T-helper 2 cell (primary cell): ENCODE results near the gene EPG5.
A peak's percentile ranks its signal among the peaks of the same experiment; 100 is the strongest.

ENCODE experiments used
- DNase-seq, 5 experiments: peaks; one replicate each; pipeline versions ENCODE4 v3.0.0 to v3.0.0-alpha.2; 2012 to 2022

The EPG5 gene

DNA sequence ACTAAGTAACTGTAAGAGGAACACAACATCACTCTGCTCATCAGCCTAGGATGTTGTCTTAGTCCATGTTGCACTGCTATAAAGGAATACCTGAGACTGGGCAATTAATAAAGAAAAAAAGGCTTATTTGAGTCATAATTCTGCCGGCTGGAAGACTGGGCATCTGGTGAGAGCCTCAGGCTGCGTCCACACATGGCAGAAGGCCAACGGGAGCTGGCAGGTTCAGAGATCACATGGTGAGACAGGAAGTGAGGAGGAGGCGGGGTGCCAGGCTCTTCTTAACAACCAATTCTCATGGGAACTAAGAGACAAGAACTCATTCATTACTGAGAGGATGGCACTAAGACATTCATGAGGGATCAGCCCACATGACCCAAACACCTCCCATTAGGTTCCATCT is 46.8 kb downstream of the EPG5 start:
- DNase-seq, result no peak

DNA sequence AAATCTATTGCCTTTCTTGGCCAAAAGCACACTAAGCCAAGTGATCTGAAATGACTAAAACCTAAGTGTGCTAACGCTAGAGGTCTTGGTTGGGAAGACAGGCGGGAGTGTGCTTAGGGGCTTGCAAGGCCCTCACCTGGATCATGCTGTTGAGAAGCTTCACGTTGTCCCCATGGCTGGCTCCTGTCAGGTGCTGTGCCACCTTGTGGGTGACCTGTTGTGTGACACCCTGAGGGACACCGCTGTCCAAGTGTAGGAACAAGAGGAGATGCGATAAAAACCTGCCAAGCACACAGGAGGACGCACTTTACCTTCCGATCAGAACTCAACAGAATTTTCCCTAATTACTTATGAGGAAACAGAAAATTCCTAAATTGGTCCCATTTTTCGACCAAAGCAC is 50.8 kb downstream of the EPG5 start:
- DNase-seq, result peak in 1 of 5 experiments; percentile 11

DNA sequence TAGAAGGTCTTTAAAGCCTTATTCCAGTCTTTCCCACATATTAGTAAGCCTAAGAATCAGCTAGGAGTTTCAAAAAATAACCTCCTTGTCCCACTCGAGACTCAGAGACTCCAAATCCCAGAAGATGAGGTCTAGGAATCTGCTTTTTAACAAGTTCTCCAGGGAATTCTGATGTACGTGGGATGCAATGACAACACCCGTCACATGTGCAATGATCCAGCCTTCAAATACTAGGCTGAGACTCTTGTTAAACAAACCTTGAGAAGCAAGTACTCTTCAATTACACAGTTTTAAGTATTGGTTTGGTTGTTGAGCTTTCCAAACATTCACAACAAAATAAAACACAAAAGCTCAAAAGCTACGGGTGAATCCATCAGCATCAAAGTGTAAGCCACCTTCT is 53.9 kb downstream of the EPG5 start:
- no peak for DNase-seq

- DNase-seq, result peak; percentile 13 to 68 (median 41)
Measured at GRCh38 chr18:45910405-45911023, 56.6 kb downstream of the EPG5 start.

- no peak for DNase-seq
Measured at GRCh38 chr18:45901654-45902210, 65.4 kb downstream of the EPG5 start.

DNA sequence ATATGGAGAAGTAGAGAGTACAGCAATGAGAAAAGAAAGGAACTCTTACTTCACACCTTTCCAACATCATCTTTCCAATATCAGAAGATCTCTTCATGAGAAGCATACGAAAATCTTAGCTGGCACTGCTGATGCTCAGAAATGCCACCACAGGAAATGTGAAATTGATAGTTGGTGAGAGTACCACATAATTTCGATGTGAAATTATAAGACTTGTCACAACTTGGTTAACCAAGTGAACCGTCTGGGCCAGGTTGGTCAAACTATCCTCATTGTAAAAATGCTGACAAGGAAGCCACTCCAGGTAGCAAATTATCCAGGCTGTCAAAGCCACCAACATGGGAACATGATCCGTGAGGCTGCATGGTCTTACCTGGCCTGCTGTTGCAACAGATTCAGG is 66.5 kb downstream of the EPG5 start:
- DNase-seq, result peak in 1 of 5 experiments; percentile 38

DNA sequence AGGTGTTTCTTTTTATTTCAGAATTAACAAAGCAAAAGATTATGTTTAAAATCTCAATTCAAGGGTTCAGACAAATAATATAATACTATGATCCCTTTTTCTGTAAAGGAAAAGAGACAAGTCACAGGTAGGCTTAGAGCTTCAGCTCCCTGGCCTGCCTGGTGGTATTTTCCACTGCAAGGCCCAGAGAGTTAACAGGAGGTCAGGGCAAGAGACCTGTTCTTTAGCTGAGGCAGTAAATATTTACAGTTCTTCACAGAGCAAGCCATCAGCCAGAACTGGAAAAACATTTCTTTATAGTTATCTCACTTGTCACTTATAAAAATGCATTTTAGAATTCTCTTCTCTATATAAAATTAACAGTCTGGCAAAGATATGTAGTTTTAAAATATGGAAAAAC is 70.1 kb downstream of the EPG5 start:
- no peak for DNase-seq

DNA sequence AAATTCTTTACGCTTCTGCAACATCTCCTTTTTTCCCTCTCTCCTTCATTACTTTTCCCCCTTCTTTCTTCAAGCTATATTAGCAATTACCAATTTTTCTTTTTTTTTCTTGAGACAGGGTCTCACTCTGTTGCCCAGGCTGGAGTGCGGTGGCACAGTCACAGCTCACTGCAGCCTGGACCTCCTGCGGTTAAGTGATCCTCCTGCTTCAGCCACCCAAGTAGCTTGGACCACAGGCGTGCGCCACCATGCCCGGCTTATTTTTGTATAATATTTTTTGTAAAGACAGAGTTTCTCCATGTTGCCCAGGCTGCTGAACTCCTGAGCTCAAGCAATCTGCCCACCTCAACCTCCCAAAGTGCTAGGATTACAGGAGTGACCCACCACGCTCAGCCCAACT is 70.7 kb downstream of the EPG5 start:
- DNase-seq, result no peak

DNA sequence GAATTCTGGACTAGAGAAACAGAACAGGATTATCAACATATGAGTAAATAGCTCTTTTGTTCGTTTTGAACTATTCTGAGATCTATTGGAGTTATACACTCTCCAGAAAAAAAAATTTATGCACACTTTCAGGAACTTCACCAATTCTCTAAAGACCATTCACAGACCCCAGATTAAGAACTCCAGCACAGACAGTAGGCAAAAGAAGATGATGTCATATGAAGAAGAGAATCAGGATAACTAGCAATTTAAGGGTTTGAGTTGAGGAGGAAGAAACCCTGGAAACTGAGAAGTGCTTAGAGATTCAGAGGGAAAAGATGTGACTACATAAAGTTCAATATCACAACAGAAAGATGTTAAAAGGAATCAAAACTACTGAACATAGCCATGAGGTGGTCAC is 71.8 kb downstream of the EPG5 start:
- no peak for DNase-seq

DNA sequence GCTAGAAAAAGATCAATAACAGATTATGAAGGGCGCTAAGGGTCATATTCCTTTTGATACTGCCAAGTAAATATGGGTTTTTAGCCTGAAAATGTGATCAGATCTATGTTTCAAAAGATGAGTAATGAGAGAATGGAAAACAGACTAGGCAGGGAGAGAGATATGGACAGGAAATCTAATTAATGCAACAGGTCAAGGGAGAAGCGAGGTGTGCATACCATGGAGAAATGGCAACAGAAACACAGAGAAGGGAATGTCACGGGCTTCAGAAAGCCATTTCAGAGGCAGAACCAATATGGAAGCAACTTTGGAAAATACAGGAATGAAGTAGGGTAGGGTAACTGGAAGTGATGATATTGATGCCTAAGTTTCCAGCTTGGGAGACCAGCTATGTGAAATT is 72.3 kb downstream of the EPG5 start:
- no peak for DNase-seq

- DNase-seq, result no peak
Measured at GRCh38 chr18:45891806-45892205, 75.3 kb downstream of the EPG5 start.

GRCh38 chr18:45890606-45891005 is 76.5 kb downstream of the EPG5 start:
- no peak for DNase-seq

GRCh38 chr18:45889419-45890064 is 77.6 kb downstream of the EPG5 start:
- DNase-seq, result no peak

- DNase-seq, result no peak
Measured at GRCh38 chr18:45887585-45887984, 79.5 kb downstream of the EPG5 start.

GRCh38 chr18:45880876-45881558 is 86.1 kb downstream of the EPG5 start:
- DNase-seq, result no peak

DNA sequence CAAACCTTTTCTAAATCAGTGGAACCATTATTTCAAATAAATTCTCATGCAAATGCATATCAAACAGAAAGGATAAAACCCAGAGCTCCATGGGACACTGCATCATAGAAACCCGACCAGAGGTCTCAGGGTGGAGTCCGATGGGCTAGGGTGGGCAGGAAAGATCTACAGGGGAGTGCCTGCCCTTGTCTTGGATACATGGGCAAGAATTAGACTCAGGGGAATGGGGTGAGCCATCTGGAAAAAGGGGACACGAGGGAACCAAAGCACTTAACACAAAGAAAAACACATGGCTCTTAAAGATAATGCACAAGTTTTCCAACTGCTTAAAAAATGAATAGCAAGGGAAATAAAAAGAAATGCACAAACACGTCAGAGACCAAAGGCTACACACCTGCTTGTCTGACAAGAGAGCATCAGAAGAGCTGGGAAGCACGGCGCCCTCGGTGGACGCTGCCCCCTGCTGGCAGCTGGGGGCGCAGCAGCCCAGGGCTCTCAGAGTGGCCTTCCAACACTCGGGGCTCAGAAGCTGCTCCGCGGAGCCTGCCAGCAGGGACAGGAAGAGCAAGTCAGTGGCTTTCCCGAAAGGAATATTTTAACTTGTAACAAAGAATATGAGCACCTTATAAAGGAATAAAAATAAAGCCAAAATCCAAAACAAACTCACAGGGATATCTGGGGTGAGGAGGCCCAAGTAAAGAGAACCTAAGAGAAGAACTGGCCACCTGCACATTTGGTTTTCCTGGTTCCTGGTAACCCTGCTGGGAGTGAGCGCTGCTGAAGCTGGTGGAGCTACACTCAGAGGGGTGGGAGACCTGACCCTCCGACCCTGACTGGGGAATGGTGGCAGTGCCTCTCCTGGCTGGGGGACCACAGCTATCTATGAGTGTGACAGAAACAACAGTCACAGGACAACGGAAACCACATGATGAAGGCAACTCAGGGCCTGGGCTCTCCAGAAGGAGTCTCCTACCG is 87.2 kb downstream of the EPG5 start:
- peak; percentile 38 to 65 (median 54) for DNase-seq

GRCh38 chr18:45877403-45877802 is 89.7 kb downstream of the EPG5 start:
- DNase-seq, result no peak

DNA sequence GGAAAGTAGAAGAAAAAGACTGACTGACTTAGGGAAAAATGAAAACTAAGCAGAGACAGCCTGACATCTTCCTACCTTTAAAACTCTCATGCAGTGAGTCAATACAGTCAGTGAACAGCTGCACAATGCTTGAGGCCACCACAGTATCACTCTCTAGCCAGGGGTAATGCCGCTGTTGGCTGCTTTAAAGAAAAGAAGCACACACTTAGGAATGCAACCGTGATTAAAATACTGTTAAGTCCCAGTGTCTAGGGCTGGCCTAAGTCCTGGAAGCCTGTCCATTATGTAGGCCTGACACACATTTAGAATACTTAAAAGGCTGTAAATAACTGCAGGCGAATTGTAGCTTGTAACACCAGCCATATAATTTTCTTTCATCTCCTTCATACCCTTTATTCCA is 91.0 kb downstream of the EPG5 start:
- no peak for DNase-seq

DNA sequence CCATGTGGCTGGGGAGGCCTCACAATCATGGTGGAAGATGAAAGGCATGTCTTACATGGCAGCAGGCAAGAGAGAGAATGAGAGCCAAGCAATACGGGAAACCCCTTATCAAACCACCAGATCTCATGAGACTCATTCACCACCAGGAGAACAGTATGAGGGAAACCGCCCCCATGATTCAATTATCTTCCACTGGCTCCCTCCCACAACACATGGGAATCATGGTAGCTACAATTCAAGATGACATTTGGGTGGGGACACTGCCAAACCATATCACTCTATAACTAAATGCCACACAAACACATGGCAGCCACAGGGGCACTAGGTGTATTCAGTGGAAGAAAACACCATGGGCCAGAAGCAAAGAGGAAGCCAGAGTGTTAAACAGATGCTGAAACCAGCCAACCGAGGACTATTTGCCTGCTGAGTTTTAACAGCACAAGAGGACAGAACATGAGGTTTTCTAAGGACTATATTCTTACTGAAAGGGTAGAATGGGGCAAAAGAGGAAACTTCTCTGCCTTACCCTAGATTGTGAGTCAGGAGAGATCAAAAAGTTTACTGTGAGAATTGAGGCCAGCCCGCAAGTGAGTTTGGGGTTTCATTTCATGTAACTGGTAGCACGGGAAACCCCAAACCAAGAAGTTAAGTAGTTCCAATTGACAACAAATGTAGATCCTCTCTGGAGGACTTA is 92.5 kb downstream of the EPG5 start:
- peak in 4 of 5 experiments; percentile 18 to 84 (median 46) for DNase-seq

- no peak for DNase-seq
Measured at GRCh38 chr18:45871431-45872084, 95.6 kb downstream of the EPG5 start.

- no peak for DNase-seq
Measured at GRCh38 chr18:45870419-45870818, 96.7 kb downstream of the EPG5 start.
